Fibroblast of pulmonary artery (primary cell): ENCODE data around the gene DGKE.

Experiments
- DNase-seq: peaks from one replicate; pipeline ENCODE4 v3.0.0-alpha.2; 2010; ENCODE audit warnings: low read depth
- H3K4me3 ChIP-seq: replicated peaks from 2 replicates; pipeline ENCODE4 v1.5.1; 2011; ENCODE audit warnings: low read depth, mild to moderate bottlenecking, control low read depth, low read length, moderate library complexity
- CTCF ChIP-seq: IDR thresholded peaks from 2 replicates; pipeline ENCODE4 v1.5.1; 2011; ENCODE audit warnings: mild to moderate bottlenecking, control low read depth, low read length, inconsistent platforms; ENCODE audit errors: missing control alignments

Gene DGKE

GRCh38 chr17:56812901-56813388 lies 21.0 kb upstream of the DGKE start:
- H3K4me3 ChIP-seq = no peak overlapping the region
- no peak for TF ChIP-seq CTCF
- no peak for DNase-seq

- TF ChIP-seq CTCF = no peak
- DNase-seq = peak; percentile 29
- no peak overlapping the region for H3K4me3 ChIP-seq
Observed at GRCh38 chr17:56815711-56816110, 18.2 kb upstream of the DGKE start.

- no peak for TF ChIP-seq CTCF
- no peak overlapping the region for H3K4me3 ChIP-seq
- DNase-seq = no peak
Observed at GRCh38 chr17:56817066-56817465, 16.9 kb upstream of the DGKE start.

- DNase-seq = no peak
- no peak overlapping the region for H3K4me3 ChIP-seq
- TF ChIP-seq CTCF = no peak
Observed at GRCh38 chr17:56819030-56819429, 14.9 kb upstream of the DGKE start.

- no peak overlapping the region for H3K4me3 ChIP-seq
- DNase-seq = peak; percentile 81
- peak; percentile 81 for TF ChIP-seq CTCF
Observed at GRCh38 chr17:56819431-56820145, 14.4 kb upstream of the DGKE start.

- no peak overlapping the region for H3K4me3 ChIP-seq
- DNase-seq = no peak
- no peak for TF ChIP-seq CTCF
Observed at GRCh38 chr17:56820207-56820606, 13.7 kb upstream of the DGKE start.
